ENCODE results near the gene TARDBP.
A peak's percentile ranks its signal among the peaks of the same experiment; 100 is the strongest.
"Not testable (repeated sequence)": the region's sequence is repeated elsewhere in the genome, so short reads cannot be mapped to it uniquely, and the experiment has no call there.

TARDBP gene

DNA sequence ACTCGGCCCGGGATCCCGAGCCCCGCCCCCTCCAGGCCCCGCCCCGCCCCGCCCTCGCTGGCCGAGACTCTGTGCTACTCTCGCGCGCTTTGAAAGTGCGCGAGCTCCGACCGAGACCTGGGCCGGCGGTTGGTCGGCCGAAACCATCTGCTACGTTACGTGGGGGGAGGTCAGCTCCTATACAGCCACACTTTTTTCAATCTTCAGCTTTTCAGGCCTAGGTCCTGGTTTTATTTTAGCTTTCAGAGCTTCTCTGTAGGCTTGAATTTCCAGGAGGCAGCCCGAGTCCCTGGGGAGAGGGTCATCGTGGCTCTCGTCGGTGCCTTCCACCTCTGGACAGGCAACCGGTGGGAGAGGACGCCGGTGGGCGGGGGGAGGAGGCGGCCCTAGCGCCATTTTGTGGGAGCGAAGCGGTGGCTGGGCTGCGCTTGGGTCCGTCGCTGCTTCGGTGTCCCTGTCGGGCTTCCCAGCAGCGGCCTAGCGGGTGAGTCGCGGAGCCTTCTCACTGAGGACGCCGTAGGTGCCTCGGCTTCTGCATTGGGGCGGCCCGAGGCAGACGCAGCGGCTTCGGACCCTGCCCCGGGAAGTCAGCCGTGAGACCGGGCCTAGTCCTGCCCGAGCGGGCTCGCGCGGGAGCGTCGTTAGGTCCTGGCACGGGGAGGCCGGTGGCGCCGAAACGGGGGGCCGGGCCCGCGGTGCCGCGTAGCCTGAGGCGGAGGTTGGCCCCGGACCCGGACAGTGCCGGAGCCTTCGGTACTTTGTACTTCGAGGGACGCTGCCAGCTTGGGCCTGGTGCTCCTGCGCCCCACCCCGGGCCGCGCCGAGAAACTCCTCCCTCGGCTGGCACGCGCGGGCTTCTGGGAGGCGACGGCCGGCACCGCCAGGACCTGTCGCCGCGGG is at the start of gene TARDBP:
TARDBP (plus strand) TSS at position 395 of the 900 bp plus-strand sequence. CDS start 1,074 bp downstream, outside the sequence.
- DNase-seq (ENCODE audit: low spot score) = peak; percentile 91

DNA sequence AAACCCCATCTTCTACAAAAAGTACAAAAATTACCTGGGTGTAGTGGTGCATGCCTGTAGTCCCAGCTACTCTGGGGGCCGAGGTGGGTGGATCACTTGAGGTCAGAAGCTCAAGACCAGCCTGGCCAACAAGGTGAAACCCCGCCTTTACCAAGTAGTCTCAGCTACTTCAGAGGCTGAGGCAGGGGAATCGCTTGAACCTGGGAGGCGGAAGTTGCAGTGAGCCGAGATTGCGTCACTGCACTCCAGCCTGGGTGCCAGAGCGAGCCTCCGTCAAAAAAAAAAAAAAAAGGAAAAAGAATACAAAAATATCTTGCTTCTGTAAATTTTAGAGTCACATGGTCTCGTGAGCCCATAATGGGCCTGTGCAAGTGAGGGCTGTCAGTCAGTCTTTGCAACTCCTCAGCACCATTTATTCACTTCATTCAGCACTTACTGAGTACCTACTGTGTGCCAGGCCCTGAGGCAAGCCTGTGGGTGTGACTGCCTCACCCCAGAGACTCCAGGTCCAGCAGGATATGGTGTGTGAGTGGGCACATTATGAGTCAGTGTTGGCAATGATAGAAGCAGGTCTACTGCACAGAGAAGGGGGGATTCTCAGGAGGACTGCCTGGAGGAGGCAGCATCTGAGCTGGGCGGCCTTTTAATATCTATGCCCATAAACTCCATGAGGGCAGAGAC is 46.8 kb upstream of the TARDBP start:
- DNase-seq (ENCODE audit: low spot score) = no peak

DNA sequence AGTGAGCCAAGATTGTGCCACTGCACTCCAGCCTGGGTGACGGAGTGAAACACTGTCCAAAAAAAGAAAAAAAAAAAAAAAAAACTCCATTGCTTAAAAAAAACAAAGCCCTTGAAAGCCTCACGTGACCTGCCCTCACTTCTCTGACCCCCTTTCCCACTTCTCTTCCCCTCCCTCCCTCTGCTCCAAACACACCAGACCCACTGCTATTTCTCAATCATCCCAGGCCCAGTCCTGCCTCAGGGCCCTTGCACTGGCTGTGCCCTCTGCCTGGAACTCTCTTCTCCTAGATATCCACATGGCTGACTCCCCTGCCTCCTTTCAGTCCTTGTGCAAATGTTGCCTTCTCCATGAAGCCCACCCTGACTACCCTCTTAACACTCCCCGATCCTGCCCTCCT is 45.4 kb upstream of the TARDBP start:
- no peak for DNase-seq (ENCODE audit: low spot score)

DNA sequence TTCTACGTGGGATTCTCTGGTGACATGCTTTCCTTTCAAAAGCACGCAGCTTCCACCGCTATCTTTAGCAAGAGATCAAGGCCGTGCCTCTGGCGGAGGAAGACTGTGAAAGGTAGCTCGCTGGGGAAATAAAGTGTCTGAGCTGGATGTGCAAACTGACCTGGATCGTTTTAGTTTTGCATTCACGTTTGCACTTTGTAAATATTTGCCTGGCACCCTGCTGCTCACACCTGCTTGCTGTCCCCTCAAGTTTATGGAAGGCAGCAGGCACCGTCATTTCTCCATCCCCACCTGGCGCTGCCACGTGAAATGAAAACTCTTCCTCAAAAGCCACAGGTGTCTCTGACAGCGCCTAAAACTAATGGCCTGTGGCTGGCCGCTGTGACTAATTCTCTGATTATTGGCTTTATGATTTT is 44.0 kb upstream of the TARDBP start:
- peak; percentile 14 for DNase-seq (ENCODE audit: low spot score)

DNA sequence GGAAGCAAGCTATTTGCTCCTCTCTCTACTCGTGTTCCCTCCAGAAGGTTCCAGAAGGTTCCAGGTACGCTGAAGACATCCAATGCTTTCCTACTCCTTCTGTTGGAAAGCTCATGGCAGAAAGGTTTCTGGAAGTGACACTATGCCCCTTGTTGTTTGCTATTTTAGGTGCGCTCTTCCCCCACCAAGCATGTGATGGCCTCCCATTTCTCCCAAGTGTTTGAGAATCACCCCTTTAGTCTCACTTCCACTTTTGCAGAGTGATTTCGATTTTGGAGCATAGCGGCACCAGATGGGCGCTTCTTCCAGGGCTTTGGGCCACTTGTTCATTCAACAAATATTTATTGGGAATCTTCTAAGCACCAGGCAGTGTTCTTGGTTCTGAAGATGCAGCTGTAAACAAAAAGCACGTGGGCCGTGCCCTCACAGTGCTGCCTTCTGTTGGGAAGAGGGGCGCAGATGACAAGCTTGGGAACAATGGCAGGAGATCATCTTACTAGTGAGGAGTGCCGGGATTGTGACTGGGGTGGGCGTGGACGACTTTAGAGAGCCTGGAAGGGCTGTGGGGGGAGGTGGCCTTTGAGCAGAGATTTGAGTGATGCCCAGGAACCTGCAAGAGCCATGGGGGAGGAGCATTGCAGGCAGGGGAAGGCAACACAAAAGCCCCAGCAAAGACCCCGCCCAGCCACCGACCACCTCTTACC is 43.0 kb upstream of the TARDBP start:
- no peak for DNase-seq (ENCODE audit: low spot score)

DNA sequence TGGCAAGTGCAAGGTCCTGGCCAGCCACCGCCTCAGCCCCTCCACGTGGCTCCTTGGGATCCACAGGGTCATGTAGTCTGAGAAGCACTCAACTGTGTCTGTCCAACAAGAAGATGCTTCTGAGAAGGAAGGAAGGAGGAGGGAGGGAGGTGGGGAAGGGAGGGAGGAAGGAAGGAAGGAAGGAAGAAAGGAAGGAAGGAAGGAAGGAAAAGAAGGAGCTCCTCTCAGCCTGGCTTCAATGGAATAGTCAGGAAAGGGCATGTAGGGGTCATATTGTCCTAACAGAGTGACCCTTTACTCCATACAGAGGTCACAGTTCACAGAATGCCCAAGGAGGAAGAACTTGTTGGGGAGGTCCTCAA is 42.5 kb upstream of the TARDBP start:
- DNase-seq (ENCODE audit: low spot score) = no peak

DNA sequence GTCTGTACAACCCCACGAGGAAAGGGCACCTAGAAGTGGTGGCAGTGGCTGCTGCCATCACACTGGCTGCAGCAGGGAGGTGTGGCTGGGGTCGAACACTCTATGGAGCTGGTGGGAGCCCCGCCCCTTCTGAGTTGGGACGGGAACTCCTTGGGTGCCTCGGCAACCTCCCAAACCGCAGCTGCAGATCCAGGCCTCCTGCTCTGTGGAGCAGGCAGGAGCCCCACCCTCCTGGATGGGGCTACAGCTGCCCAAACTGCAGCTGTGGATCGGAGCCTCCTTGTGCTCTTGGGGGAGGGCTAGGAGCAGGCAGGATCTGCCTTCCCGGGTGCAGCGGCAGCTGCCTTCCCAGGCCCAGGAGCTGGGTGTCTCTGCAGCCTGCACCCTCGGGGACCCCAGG is 38.9 kb upstream of the TARDBP start:
- no peak for DNase-seq (ENCODE audit: low spot score)

DNA sequence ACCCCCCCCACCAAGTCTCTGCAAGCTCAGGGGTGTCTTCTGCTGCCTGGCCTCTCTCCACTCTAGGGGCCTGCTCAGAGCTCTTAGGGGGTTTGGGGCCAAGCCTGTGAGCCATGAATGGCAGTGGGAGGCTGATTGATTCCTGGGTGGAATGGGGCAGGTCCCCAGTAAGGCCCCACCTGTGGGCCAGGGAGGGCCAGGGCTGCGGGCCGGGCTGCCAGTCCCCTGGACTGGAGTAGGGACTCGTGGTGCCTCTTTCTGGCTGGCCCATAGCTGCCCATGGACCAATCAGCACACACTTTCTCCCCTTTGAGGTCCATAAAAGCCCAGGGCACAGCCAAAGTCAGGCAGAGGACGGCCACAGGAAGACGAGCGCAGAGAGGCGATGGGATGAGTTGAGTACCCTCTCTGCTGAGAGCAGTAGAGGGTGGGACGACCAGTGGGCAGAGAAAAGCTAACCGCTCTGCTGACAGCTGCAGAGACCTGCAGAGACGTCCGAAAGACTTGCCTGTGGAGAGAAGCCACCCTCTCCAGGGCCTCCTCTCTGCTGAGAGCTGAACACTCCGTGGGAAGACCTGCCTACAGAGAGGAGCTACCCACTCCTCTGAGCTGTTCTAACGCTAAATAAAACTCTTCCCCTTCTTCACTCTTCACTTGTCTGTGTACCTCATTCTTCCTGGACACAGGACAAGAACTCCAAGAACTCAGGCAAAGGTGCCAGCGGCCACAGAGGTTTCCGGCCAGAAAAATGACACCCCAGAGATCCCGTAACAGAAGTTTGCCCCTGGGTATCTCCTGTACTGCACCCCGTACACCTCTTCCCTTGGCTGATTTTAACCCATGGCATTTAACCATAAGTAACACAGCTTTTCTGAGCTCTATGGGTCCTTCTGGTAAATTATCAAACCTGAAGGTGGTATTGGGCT is 38.2 kb upstream of the TARDBP start:
- no peak for DNase-seq (ENCODE audit: low spot score)

DNA sequence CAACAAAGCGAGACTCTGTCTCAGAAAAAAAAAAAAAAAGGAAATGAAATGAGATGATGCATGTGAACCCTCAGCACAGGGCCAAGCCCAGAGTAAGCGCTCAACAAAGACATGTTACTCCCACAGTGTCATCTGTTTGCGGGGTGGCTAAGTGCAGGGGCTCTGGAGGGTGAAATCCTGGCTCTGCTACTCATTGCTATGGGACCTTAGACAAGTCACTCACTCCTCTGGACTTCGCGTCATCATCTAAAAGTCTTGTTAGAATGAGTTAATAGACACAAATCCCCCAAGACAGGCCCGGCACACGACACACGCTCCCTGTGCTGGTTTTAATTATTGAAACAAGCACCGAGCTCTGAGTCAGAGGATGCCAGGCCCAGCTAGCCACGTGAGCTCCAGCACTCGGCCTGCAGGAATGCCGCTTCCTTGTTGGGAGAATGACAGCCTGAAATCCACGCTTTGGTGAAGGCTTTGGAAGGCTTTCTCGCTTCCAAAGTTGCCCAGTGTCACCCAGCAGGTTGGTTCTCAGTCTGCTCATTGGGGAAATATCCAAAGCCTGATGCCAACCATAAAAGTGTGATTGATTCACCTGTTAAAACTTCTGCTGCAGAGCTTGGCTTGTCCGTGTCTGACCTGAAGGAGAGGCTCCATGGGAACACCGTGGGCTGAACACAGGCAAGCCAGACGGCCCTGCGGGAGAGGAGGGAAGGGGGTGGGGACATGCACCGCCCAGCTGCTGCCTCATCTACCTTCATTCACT is 36.7 kb upstream of the TARDBP start:
- no peak for DNase-seq (ENCODE audit: low spot score)

DNA sequence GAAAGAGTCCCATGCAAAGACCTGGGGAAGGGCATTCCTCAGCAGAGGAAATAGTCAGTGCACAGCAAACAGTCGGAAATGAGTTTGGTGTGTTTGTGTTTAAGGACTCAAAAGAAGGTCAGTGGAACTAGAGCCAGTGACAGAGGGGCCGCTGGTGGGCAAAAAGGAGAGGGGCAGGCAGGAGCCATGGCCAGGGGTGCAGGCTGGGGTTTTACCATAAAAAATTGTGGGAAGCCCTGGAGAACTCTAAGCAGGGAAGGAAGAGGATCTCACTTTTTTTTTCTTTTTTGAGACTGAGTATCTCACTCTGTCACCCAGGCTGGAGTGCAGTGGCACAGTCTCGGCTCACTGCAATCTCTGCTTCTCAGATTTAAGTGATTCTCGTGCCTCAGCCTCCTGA is 33.7 kb upstream of the TARDBP start:
- no peak for DNase-seq (ENCODE audit: low spot score)

DNA sequence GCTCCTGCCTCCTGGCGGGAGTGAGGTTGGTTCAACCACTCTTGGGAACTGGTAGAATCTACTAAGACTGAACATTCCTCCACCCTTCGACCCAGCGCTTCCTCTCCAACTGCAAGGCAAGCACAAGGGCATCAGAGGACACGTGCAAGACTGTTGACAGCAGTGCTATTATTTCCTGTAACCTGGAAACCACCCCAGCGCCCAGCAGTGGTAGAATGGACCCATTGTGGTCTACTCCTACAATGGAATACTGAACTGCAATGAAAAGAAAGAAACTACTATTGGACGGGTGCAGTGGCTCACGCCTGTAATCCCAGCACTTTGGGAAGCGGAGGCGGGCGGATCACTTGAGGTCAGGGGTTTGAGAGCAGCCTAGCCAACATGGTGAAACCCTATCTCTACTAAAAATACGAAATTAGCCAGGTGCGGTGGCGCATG is 33.0 kb upstream of the TARDBP start:
- DNase-seq (ENCODE audit: low spot score) = no peak

DNA sequence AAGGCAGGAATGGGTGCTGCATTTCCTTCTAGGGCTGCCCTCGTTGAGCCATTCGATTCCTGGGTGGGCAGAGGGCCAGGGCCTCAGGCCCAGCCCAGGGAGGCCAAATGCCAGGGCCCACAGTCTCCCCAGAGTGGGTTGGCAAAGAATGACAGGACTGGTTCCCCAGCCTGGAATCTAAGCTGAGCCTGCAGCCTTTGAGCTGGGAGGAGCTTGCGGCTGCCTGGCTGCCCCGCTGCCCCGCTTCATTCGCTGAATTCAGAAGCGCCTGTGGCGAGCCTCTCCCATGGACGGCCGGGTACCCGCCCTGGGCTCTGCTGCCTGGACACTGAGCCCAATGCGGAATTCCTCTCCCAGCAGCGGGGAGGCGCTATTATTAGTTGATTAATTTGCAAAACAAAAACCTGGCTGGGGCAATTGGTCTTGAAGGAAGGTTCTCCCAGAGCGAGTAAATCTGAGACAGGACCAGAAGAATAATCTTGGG is 32.3 kb upstream of the TARDBP start:
- DNase-seq (ENCODE audit: low spot score) = no peak

DNA sequence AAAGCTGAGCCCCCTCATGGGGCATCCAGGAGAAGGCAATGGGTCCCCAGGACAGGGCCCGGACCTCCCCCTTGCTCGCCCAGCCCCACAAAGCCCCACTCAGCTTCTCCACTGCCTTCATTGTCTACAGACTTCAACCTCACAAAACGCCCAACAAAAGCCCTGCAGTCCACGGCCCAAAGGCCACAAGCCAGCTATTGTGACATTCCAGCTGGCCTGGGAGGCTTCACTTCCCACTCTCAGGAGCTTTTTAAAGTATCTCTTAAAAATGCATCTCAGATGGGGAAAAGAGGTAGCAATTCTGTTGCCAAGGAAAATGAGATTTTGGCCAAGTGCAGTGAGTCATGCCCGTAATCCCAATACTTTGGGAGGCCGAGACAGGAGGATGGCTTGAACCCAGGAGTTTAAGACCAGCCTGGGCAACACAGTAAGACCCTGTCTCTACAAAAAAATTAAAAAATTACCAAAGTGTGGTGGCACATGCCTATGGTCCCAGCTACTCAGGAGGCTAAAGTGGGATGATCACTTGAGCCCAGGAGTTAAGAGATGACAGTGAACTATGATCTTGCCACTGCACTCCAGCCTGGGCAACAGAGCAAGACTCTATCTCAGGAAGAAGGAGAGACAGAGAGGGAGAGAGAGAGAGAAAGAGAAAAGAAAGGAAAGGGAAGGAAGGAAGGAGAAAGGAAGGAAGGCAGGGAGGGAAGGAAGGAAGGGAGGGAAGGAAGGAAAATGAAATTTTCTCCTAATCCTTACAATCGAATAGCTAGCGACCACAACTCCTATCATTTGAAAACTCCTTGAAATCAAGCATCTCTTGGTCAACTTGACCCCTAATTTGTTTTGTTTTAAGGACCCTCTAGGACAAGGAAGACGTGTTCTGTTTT is 31.4 kb upstream of the TARDBP start:
- DNase-seq (ENCODE audit: low spot score) = no peak

DNA sequence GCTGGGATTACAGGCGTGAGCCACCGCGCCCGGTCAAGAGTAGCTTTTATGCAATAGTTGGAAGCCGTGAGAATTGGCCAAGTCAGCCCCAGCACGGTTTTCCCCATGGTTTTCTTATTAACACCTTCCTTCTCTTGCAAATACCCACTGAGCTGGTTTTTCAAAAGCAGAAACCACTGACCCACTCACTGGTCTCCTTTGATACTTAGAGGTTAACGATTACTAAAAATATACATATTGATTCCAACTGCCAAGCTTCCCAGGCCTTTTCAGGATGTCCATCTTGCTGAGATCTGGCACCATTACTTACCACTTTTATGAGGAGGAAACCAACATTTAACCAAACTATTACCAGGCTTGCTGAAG is 25.9 kb upstream of the TARDBP start:
- DNase-seq (ENCODE audit: low spot score) = no peak

DNA sequence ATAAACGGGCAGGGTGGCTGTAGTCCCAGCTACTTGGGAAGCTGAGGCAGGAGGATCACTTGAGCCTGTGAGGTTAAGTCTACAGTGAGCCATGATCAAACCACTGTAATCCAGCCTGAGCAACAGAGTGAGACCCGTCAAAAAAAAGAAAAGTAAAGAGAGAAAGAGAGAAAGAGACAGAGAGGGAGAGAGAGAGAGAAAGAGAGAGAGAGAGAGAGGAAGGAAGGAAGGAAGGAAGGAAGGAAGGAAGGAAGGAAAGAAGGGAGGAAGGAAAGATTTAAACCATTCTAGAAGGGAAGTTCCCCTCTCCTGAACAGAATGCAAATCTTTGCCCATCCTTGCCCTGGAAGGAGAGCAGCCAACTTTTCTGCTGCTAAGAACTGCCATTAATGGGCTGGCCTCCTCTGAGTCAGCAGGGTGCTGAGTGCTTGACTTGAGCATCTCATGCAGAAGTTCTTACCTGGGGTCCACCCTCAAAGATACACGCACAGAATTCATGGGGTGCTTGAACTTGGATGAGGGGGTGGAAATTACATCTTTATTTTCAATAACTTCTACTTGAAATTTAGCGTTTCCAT is 24.5 kb upstream of the TARDBP start:
- no peak for DNase-seq (ENCODE audit: low spot score)

DNA sequence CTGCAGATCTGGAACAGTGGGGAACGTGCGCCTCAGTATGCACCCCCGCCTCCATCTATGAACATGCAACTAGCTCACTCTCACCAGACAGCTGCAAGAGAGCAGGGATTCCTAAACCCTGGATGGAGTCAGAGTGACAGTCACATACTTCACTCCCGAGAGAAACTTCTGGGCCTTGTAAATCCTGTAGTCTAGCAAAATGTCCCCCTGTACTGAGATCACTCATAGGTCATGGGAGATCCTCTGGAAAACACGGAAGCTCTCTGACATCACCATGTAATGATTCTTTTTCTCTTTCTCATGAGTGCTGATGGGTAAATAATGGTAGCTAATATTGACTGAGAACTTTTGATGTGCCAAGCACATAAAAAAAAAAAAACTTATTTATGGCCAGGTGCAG is 23.4 kb upstream of the TARDBP start:
- no peak for DNase-seq (ENCODE audit: low spot score)

DNA sequence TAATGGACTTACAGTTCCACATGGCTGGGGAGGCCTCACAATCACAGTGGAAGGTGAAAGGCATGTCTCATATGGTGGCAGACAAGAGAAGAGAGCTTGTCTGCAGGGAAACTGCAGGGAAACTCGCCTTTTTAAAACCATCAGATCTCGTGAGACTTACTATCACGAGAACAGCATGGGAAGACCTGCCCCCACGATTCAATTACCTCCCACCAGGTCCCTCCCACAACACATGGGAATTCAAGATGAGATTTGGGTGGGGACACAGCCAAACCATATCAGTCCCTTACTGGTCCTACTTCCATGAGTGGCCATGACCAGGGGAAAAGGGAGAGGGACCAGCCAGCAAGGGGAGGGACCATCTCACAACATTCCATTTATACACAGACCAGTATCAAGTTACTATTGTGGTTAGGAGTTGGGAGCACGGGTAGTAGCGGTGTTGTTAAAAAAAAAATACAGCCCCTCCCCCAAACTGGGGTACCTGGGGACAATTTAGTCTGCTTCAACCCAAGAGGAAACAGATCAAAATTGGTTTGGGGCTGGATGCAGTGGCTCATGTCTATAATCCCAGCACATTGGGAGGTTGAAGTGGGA is 22.4 kb upstream of the TARDBP start:
- DNase-seq (ENCODE audit: low spot score) = not testable (repeated sequence)

DNA sequence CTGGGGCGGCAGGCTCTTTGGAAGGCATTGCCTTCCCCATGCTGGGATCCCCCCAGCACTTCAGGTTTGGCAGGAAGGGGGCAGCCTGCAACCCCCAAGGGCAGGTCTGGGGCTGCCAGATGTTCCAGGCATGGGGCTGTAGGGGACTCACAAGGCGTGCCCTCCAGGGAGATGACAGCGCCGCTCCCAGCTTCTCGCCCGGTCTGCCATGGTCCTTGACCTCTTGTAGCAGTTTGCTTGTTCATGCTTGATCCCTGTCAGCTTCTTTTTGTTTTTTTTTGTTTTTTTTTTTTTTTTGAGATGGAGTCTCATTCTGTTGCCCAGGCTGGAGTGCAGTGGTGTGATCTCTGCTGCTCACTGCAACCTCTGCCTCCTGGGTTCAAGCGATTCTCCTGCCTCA is 21.6 kb upstream of the TARDBP start:
- no peak for DNase-seq (ENCODE audit: low spot score)

DNA sequence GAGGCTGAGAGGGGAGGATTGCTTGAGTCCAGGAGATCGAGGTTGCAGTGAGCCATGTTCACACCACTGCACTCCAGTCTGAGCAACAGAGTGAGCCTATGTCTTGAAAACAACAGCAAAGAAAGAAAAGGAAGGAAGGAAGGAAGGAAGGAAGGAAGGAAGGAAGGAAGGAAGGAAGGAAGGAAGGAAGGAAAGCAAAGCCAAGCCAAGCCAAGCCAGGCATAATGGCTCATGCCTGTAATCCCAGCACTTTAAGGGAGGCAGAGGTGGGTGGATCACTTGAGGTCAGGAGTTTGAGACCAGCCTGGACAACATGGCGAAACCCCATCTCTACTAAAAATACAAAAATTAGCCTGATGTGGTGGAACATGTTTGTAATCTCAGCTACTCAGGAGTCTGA is 20.4 kb upstream of the TARDBP start:
- DNase-seq (ENCODE audit: low spot score) = not testable (repeated sequence)

Data from LoVo (cell line).